Right hindlimb (tissue), 1 donor: Measurements from ENCODE around the gene ESYT3.
A peak's percentile ranks its signal among the peaks of the same experiment; 100 is the strongest.
"Not testable (repeated sequence)": the region's sequence is repeated elsewhere in the genome, so short reads cannot be mapped to it uniquely, and the experiment has no call there.

Experiments used
- DNase-seq: peaks from one replicate; pipeline ENCODE4 v3.0.0-alpha.2; 2018

Gene ESYT3

GRCh38 chr3:138463724-138464490 lies 29.5 kb downstream of the ESYT3 start:
- peak; percentile 61 for DNase-seq

- DNase-seq, result no peak
These were observed 30.1 kb downstream of the ESYT3 start for GRCh38 chr3:138464491-138464860.

GRCh38 chr3:138465451-138465850 lies 31.0 kb downstream of the ESYT3 start:
- DNase-seq, result no peak

DNA sequence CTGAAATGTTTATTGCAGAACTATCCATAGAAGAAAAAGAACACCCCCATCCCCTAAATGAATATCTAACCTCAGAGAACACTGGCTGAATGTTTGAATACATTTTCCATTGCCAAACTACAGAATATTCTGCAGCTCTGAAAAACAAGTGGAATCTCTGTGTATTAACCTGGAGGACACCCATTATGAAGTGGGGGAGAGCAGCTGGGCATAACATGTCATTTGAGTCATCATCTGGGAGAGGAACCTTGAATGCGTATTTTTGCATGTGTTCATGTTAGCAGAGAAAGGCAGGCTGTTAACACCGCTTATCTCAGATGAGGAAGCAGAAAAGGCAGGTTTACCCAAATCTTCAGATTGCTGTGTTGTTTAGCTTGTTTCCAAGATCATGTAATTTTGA lies 31.5 kb downstream of the ESYT3 start:
- no peak for DNase-seq

GRCh38 chr3:138467931-138468330 lies 33.5 kb downstream of the ESYT3 start:
- no peak for DNase-seq

DNA sequence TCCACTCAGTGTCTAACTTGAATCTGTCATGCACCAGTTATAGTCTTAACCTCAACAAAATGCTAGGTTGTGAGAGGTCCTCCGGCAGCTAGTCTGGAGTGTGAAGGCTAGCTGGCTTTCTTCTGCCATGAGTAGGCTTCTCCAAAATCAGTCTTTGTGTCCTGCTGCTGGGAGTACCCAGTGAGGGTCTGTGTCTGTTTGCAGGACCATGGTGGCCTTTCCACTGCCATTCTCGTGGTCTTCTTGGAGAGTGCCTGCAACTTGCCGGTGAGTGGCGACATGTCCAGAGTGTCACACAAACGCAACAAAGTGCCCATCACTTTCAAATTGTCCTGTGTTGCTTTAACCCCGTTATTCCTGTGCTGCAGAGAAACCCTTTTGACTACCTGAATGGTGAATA lies 34.0 kb downstream of the ESYT3 start:
- no peak for DNase-seq

- no peak for DNase-seq
These were observed 34.5 kb downstream of the ESYT3 start for GRCh38 chr3:138468886-138469285.

GRCh38 chr3:138469874-138470273 lies 35.5 kb downstream of the ESYT3 start:
- no peak for DNase-seq

DNA sequence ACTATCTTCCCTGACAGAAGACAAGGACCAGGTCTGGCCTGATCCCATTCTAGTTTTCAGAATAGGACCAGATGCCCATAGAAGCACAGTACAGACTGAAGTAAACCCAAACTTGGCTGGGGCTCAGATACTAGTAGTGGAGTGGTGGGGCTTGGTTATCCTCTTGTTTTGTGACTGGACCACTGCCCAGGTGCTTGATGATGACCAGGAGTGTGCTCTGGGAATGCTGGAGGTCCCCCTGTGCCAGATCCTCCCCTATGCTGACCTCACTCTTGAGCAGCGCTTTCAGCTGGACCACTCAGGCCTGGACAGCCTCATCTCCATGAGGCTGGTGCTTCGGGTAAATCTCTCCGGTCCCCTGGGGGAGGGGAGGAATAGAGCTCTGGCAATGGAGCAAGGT lies 36.3 kb downstream of the ESYT3 start:
- DNase-seq, result no peak

- no peak for DNase-seq
These were observed 37.1 kb downstream of the ESYT3 start for GRCh38 chr3:138471481-138471880.

- DNase-seq, result no peak
These were observed 37.9 kb downstream of the ESYT3 start for GRCh38 chr3:138472141-138472825.

DNA sequence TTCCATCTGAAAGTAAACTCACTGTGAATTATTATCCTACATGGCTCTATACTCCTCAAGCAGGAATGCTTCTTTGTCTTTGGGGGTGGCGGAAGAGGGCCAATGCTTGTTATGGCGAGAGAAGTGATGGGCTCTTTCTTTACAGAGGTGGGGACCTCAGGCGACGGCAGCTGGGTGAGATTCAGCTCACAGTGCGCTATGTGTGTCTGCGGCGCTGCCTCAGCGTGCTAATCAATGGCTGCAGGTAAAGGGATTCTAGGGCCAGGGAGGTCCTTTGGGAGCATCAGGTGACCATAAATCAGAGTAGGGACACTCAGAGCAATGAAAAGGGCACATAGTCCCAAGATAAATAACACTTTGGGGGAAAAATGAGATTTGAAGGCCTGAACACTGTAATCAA lies 39.0 kb downstream of the ESYT3 start:
- no peak for DNase-seq

- no peak for DNase-seq
These were observed 39.7 kb downstream of the ESYT3 start for GRCh38 chr3:138474163-138474562.

DNA sequence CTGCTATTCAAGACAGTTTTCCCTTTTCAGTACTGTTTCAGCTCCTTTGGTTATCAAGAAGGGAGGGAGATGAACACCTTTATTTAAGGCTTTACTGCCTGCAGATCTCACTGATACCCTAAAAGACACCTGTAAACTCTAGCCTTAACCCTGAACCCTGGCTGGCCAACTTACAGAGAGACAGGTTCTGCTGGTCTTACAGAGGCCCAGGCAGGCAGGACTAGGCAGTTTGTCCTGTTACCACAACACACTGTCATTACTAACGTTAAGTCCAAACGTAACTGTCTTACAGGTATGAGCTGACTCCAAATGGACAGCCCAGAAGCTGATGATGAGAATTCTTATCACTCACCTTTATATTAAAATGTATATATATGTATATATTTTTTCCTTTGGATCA lies 42.1 kb downstream of the ESYT3 start:
- DNase-seq, result no peak

GRCh38 chr3:138477120-138477519 lies 42.7 kb downstream of the ESYT3 start:
- no peak for DNase-seq

DNA sequence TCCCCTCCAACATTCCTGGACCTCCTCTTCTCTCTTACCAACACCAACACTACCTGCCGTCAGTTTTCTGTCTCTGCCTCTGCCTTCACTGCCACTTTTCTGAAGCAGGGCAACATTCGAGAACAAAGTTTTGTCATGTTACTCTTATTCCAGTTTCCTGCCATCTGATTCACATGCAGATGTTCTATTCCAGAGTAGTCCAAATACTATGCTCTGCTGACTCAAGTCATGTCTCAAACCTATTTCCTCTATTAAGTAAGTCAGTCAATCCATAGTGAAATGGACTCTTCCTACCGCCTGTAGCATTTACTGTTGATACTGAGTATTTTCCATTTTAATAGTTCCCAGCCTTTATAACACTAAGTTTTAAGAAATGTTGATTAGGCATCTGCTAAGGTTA lies 43.4 kb downstream of the ESYT3 start:
- no peak for DNase-seq

- DNase-seq, result no peak
These were observed 45.0 kb downstream of the ESYT3 start for GRCh38 chr3:138479438-138479863.

DNA sequence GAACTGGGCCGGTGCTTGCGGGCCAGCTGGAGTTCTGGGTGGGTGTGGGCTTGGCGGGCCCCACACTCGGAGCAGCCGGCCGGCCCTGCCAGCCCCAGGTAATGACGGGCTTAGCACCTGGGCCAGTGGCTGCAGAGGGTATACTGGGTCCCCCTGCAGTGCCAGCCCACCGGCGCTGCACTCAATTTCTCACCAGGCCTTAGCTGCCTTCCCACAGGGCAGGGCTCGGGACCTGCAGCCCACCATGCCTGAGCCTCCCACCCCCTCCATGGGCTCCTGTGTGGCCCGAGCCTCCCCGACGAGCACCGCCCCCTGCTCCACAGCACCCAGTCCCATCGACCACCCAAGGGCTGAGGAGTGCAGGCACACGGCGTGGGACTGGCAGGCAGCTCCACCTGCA lies 50.3 kb downstream of the ESYT3 start:
- not testable (repeated sequence) for DNase-seq

- DNase-seq, result not testable (repeated sequence)
These were observed 52.2 kb downstream of the ESYT3 start for GRCh38 chr3:138486580-138486979.

DNA sequence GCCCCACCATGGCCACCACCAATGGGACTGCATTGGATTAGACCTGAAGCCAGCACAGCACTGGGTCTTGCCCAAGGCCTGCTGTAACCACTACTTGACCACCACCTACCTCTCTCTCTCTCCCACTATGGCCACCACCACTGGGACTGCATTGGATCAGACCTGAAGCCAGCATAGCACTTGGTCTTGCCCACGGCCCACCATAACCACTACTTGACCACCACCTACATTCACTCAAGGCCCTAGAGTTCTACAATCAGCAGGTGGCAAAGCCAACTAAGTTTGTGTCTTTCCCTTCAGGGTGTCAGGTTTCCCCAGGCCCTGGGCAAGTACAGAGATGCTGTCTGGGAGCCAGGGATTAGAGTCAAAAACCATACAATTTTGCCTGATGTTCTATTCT lies 57.6 kb downstream of the ESYT3 start:
- no peak for DNase-seq

DNA sequence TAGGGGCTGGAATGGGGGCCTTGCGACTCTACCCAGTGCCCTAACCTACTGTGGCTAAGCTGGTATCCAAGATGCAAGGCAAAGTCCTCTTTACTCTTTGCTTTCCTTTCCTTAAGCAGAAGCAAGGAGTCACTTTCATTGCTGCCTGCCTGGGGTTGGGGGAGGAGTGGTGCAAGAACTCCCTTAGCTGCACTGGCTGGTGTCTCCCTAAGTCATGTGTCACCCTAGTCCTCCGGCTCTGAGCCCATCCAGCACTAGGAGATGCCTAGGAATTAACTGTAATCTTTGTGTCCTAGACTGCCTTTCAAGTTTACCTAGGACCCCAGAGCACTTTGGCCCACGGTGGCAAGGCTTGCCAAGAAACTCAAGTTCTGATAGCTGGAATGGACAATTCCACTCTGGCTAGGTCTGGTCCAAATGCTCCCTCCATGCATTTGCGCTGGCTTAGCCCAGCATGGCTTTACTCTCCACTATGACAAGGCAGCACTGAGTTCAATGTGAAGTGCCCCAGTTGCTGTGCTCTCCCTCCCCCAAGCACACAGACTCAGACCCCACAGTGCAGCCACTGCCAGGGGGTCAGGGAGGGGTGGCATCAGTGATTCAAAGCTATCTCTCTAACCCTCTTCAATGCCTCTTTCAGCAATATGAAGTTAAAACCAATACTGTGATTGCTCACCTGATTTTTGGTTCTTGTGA lies 58.7 kb downstream of the ESYT3 start:
- no peak for DNase-seq

DNA sequence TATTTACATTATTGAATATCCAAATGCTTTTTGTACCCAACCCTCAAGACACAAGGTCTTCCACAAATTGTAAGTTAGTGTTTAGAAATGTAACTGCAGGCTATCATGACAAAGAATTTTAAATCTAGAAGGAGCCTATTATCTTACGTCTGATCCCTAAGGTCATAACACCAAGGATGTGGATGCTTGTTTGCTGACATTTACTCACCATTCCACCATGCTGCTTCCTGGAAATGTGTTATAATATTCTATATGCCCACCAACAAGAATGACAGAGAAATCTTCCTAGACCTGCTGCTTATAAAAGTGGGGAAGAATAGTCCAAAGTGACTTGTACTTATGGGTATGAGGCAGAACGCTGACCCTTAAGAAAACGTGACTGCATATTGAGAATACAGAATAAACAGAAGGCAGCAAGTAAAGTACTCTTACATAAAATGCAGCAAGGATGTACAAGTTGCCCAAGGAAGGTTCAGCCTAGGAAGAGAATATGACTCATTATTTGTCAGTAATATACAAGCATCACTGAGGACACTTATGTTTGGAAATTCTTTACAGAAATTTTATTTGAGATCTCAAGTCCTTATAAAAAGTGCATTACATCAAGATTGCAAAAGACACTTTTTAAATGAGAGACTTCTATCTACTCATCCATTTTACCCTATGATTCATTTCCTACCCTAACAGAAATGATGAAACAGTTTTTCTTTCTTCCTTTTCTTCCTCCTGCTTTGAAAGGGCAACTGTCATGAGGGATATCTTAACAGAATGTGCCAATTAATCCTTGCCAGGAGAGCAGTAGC lies 59.6 kb downstream of the ESYT3 start:
- DNase-seq, result no peak

- no peak for DNase-seq
These were observed 60.2 kb downstream of the ESYT3 start for GRCh38 chr3:138494607-138494929.
